GM21717 (cell line): ENCODE results near the gene HEPACAM2.

ENCODE experiments used
- ATAC-seq: cut with Tn5 transposase; IDR thresholded peaks from one replicate; pipeline ENCODE4 v1.9.1; 2021; ENCODE audit warnings: mild to moderate bottlenecking, moderate library complexity; ENCODE audit not compliant: unreplicated experiment

The HEPACAM2 gene

DNA sequence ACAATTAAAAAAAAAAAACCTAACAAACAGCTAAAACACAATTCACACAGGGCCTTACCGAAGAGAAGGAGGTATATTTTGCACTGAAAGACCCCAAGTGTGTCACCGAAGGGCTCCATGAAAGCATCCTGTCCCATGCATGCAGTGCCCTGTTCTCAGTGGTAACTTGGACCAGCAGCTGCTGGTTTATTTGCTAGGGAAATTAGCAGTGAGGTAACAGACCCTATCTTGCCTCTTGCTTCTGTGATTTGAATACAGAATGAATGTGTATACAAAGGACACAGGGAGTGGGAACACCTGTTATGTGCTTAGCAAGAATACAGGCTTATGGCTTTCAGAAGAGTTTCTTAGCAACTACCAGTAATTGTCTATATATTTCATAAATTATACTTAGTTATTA is at the start of gene HEPACAM2:
HEPACAM2 (minus strand) TSS at position 160 of the 400 bp plus-strand sequence.
- no peak for ATAC-seq

DNA sequence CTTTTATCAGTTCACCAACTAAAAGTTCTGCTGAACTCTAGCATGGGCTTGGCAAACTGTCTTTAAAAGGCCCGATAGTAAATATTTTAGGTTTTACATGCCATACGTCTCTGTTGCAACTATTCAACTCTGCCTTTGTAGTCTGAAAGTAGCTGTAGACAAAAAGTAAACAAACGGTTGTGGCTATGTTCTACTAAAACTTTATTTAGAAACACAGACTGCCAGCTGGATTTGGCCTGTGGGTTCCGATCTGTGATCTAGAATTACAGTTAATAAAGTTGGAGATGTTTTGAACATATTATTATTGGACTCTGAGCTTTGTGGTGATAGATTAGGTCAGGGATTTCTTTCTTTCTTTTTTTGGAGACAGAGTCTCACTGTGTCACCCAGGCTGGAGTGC is 39.0 kb upstream of the HEPACAM2 start:
- no peak for ATAC-seq

DNA sequence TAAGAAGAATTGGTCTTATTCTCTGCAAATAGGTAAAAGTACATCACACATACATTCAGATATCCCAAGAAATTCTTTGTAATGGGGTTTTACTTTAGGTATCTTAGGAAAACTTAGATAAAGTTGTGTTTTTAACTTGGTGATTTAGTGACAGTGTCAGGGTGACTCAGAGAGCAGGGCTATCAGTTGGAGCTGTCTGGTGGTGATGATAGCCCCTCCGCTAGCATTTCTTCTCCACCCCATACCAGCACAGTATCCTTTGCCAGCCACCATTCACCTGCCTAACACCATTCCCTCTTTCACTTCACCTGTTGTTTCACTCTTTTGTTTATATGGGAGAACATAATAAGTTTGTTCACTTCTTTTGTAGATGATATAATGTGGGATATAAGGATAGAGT is 36.3 kb upstream of the HEPACAM2 start:
- no peak for ATAC-seq

DNA sequence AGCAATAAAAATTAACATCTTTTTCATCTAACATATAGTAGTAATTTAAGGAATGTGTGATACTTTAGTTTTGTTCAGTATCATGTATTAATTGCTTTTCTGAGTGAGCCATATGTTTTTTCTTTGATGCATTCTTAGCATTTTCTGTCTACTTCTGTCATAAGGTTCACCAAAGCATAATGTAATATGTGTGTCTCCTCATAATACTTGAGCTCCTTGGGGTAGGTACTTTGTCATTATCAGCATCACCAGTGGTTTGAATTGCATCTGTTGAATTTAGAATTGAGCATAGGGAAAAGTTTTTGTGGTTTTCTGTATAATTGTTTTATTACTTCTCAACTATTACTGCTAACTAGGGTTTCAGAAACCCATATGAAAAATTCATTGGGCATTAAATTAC is 32.4 kb upstream of the HEPACAM2 start:
- no peak for ATAC-seq

DNA sequence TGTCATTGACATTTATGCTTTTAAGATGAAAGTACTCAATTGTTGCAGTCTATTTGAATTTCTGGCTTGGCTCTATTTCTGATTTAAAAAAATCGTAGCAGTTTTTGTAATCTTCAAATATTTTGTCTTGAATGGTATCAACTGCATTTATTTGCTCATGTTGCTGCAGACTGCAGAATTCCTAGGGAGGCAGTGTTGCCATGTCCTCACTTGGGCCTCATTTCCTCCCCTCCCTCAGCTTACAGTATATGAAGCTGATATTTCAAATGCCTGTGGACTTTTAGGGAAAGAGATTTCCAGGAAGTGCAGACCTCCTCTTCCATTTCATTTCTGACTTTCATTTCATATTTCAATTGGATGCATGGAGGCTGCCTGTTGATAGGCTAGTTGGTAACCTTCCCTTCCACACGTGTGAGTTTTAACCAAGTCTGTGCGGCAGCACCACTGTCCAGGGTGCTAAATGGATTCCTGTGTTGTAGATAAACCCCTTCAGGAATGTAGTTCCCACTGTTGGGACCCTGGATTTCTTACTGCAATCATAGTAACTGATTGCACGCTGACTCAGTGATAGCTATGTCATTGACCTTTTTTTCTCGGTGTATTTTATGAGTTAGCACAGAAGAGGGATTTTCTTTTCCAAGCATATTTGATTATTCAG is 23.4 kb upstream of the HEPACAM2 start:
- ATAC-seq, result no peak

DNA sequence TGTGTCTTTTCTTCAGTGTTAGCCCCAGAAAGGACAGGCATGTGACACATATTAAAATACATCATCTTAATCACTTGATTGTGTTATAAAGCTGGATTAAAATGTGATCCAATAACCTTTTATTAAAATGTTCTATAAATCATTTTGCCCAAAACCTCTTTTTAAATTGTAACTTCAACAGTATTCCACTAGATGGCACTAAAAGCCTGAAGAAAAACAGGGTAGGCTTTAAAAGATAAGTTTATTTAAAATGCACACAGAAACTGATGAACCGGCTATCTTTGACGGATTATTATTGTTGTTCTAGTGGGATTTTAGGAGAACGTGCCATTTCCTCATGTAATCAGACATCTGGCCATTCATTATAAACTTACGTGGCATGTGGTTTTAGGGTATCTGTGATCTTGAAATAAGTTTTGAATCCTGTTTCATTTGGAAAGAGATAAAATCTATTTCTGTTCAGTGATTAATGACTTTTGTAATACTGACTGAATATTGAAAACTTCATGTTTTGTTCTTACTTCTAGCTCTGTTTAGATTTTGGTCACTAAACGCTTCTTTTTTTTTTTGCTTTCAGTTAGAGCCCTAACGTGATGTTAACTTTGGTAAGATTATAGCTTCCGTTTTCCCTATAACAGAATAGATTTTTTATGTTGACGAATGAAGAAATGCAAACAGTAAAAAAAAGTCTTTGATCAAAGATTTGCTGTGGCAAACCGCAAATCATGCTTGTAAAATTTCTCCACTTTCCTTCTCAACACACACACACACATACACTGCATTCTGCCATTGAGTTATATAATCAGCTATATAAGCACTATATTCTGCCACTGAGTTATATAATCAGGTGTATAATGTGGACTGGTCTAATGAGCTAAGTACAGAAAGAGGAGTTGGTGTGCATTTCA is 19.5 kb upstream of the HEPACAM2 start:
- ATAC-seq, result no peak

DNA sequence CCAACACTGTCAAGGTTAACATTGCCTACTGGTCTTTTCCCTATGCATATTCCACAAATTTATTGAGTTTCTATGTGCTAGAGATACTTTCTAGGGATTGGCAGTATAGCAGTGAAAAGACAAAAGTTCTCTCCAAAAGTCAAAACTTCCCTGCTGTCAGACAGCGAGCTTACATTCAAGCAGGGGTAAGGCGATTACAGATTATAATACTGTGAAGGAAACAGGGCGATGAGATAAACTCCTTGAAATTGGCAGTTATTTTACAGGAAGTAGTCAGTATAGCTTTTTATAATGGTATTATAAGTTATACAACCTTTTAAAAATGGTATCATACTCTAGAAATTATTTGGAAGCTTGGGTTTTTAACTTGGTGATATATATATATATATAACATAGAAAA is 15.8 kb upstream of the HEPACAM2 start:
- ATAC-seq, result no peak

DNA sequence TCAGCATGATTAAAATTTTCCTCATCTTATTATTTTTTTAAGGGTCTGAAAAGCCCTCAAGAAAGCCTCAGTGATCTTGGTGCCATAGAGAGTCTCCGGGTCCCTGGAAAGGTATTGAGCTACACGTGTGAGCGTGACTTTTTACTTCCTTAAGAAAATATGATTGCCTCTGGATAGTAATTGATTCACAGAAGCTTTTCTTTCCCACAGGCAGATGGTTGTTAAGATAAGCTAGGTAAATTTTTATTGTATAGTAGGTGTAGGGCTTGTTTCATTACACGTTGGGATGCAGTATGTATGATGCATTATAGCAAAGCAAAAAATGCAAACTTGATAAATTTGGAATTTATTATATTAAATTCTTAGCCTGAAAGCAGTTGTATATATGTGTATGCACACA is 13.6 kb upstream of the HEPACAM2 start:
- ATAC-seq, result no peak

DNA sequence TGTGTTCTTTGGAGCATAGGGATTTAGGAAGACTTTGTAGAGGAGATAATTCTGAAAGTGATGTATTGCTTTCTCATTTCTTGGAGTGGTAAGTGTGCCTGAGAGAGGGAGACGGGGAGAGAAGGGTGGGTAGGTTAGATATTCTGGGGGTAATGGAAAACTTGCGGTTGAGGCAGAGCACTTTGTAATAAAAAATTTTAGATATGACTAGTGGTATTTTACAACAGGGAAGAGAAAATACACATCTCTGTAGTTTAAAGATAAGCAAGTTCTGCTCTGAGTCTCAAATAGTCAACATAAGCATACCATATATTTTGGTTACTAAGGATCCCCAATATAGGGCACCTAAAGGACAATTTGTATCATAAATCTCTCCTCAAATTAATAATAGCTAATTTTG is 12.5 kb upstream of the HEPACAM2 start:
- no peak for ATAC-seq

DNA sequence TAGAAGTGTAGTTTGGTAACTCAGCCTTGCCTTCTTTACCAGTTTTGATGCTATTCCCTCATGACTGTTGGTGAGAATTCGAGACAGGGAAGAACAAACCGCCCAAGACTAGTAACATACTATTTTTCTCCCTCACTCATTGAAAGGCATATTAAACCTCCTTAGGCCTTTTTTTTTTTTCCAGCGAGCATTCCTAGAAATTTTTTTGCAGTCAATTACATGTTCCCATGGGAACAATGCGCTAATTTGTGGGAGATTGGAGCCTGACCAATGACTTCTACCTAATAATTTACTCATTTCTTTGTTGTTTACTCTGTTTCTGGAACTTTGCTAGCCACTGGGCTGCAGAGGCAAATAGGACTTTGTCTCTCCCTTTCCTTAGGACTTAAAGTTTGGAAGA is 11.9 kb upstream of the HEPACAM2 start:
- no peak for ATAC-seq

DNA sequence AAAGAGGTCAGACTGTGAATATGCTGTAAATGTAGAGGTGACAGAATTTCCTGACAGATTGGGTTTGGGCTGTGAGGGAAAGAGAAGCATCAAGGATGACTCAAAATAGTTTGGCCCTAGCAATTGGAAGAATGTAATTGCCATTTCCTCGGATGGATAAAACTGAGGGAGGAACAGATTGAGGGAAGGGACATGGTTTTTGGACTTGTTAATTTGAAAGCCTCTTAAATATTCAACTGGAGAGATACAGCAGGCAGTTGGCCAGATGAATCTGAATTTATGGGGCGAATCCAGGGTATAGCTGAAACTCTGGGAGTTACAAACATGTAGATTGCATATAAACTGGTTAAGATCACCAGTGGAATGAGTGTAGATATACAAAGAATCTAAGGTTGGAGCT is 9.3 kb upstream of the HEPACAM2 start:
- ATAC-seq, result no peak

DNA sequence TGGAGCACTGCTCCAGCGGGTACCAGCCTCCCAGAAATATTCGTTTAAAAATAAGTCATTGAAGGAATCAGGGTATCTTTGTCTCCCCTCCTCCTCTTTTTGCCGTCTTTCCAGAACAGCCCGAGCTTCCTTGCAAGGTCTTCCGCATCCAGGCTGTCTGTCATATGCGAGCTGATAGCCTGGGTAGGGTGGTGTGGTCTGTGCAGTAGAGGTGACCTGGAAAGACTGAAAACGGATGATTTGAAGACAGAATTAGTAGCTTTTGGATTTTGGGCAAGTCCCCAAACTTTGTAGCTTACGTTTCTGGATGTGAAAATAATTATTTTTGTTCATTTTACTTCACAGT is 6.4 kb upstream of the HEPACAM2 start:
- peak; percentile 9 for ATAC-seq

DNA sequence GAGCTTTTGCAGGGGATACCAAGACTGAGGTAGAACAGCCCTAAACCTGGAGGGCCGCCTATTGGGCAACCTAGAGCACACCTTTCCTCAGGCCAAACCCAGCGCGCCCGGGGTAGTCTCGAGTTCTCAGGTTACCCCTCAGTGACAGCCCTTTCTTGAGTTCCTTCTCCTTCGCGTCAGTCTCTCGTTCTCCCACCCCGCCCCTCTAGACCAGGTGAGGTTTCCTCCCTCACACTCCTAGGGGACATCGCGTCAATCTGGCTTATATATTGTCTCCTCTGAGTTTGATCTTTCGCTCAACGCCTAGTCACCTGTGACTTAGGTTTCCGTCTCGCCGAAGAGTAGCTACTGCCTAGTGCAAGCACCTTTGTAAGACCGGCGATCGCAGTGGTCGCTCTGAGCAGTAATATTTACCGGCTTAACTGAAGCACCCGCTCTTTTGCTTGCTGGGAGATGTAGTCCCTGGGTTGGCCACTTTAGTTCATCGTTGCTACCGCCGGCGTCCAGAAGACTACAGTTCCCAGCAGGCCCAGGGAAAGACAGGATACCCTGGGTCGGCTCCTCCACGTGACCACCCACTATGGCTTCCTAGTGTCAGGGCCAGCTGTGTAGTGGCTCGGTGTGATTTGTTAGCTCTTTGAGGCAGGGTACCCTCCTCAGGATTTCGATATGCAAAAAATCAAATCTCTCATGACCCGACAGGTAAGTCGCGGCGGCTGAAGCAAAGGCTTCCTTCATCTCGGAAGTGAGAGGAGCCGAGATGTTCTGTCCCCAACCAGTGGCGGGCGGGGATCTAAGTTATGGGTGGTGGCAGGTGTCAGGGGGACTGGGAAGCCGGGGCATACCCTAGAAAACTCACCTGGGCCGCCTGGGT is 5.8 kb upstream of the HEPACAM2 start, which contains the start of gene VPS50:
VPS50 (plus strand) TSS at position 568 of the 874 bp plus-strand sequence; CDS start at position 670, 102 bp downstream.
- ATAC-seq, result peak; percentile 100

DNA sequence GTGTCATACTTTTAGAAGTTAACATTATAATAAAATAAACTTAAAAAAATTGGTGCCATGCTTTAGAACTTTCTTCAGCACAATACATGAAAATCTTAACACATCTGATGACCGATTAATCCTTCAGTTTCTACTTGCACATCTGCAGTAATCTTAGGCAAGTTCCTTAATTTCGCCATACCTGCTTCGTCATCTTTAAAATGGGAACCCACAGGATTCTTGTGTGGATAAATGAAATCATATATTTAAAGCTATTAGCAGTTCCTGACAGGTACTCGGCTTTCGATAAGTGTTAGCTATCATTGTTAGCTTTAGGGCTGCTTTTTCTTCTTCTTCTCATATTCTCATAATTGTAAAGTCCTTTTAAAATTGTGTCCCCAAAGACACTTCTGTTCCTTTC is 5.0 kb upstream of the HEPACAM2 start:
- ATAC-seq, result no peak

DNA sequence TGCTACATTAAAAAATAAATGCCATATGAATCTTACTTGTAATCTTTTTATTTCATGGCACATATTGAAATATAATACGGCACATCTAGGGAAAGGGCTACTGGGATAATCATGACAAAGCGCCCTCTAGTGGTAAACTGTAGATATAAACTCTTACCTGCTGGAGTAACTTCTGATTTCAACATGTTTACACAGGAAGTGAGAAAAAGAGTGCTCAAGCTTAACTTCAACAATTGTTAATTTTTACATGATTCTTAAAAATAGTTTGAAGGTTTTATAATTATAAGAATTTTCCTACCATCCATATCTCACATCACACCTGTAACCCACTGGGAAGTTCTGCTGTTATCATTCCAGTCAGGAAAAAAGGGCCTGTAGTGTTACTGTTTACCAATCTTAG is 2.0 kb upstream of the HEPACAM2 start:
- ATAC-seq, result peak; percentile 24

DNA sequence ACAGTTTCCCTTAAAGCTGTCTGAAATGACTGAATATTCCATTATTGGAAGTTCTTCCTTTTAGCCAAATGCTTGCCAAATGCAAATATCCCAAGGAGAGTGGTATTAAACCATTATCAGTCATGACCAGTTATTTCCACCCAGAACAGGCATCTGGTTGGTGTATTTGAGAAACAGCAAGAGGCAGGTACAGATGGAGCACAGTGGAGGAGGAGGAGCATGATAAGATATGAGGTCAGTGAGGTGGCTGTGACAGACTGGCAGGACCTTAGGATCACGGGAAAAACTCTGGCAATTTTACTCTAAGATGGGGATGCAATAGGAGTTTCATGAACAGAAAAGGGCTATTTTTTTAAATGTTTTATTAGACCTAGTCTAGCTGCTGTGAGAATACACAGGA is 6.4 kb downstream of the HEPACAM2 start:
- ATAC-seq, result no peak

DNA sequence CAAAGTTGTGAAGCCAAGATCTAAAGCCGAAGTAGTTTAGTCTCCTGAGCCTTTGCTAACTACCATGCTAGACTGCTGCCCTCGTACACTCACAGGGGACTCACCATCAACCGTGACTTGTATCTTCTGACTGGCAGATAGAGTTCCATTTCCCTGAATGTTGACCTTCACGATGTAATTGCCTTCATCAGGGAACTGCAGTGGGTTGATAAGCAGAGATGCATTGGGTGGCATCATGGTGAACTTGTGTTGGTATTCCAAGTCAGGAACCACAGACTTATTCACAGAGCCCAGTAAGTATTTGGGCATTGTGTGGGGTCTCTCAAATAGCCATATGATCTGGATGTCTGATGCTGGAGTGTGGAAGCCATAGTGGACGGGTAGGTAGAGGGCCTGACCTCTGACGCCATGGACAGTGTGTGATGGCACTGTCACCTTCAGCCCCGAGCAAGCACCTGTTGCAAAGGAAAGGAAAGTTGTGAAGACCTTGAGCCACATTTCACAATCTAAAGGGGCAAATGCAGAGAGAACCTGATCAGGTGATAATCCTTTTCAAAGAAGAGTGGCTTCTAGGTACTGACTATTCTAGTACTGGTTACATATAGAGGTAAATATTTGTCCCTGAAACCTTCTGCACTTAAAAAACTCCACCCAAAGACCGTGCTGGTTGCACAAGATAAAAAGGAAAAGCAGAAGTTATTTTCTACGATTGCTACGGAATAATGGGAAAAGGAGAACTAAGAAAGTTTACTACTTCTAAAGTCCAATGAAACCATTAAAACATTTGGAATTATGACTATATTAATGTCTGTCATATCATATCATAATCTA is 7.1 kb downstream of the HEPACAM2 start:
- ATAC-seq, result no peak

DNA sequence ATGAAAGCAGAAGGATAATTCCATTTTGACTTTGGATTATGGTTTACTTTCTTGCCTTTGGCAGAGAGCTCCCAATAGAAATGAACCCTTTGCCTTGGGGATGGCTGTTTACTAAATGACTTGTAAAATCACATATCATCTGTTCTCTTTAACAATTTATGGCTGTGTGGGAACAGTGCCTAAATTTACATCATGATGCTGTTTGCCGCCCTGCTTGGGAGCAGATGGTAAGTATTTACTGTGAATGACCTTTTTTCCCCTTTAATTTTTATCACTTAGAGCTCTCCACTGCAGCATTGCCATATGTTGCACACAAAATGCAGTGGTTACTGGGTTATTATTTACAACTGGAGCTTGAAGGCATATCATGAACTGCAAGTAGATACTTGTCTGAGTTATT is 13.4 kb downstream of the HEPACAM2 start:
- no peak for ATAC-seq

DNA sequence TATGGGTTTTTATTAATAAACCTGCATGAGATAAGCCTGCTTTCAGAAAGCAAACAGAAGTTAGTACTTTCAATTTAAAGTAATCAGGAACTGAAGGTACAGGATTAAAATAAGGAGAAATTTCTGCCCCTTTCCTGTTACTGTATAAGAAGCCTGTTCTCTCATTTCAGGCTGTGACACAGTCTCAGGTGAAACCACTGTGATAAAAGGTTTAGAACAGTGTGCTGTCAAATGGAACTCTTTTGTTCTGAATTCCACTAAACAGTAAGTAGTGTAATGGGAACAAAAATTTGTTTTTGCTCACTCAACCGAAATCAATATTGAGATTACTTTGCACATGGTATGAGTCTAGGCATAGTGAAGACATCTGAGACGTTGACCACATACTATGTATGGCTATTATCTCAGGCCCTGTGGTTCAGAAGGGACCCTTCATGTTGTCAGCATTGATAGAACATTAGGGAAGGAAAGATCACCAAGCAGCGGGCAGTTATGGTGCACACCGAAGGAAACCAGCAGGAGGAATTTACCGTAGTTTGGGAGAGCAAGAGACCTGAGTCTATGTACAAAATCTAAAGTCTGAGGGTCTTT is 14.9 kb downstream of the HEPACAM2 start:
- ATAC-seq, result no peak

DNA sequence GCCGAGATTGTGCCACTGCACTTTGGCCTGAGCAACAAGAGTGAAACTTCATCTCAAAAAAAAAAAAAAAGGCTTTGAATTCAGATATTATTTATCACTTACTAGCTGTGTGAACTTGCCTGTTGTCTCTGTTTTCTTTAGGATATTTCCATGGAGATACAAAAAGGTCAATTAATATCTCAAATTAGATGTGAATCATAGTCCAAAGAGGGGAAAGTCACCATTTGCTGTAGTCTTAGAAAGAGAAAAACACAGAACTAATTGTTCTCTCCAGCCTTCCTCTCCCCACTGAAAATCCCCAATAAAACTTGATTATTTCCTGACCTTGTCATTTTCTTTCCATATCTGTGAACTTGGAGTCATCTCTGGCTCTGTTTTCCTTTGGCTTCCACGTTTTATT is 21.2 kb downstream of the HEPACAM2 start:
- ATAC-seq, result no peak
